ENCODE measurements around the gene RNF144A.
"Not testable (repeated sequence)": the region's sequence is repeated elsewhere in the genome, so short reads cannot be mapped to it uniquely, and the experiment has no call there.

Gene RNF144A

DNA sequence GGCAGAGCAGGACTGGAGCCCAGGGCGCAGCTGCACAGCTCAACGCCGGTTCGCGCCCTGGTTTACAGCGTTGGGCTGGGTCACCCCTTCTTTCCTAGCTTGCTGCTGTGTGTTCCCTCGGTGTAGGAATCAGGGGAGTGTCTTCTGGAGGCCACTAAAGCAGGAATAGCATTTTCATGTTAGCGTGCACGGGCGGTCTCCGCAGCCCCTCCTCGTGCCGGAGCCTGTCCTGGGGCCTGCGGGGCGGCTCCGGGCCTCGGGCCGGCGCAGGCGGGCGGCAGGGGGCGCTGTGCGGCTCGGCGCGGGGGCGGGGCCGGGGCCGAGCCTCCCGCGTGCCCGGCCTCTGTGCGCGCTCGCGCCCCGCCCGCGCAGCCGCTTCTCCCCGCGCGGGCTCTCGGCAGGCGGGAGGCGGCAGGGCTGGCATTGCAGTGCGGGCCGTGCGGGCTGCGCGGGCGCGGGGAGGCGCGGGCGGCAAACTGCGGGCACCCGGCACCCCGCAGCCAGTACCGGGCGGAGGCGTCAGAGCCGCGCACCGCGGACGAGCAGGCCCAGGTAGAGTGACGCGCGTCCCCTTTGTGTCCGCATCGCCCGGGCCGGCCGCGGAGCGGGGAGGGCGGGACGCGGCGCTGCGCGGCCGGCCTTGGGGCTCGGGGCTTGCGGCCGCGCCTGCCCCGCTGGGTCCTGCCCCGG, at the start of gene RNF144A:
TSS of gene RNF144A (plus strand) at position 342 of the 690 bp plus-strand sequence. CDS start 79,515 bp downstream, outside the sequence.
- peak; percentile 72 for DNase-seq

DNA sequence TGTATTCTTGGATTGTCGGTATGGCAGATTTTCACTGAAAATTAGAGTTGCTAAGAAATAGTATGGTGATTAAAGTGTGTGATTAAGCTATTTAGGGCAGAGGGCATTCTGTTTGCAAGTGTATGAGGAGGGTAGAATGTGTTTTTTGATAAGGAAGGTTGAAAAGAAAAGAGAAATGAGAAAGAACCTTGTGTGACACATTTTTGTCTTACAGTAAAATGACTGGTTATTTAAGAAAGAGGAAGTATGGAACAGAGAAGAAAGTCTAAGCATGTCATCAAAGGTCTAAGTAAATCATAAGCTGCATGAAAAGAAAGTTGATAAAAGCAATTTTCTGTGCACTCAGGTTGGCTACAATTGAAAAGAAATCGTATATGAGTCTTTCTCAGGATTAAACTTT, 44.8 kb upstream of the RNF144A start:
- DNase-seq: no peak

- no peak for DNase-seq
These were observed 43.2 kb upstream of the RNF144A start for GRCh38 chr2:6874032-6874431.

DNA sequence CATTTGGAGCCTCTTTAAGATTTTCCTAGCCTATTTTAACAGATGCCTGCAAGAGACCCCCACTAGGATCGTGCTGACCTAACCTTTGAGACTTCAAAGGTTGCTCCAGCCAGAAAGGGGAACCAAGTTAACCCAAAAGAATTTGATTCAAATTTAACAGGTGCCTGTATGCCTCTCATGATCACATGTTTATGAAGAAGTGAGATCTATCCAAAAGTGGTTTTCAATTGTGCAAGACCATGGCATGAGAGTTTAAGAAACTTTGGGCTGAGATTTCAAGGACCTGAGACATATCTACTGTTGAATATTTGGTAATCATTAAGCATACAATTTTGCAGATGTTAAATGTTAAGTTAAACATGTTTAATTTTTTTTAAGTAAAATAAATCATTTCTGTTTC, 40.9 kb upstream of the RNF144A start:
- no peak for DNase-seq

DNA sequence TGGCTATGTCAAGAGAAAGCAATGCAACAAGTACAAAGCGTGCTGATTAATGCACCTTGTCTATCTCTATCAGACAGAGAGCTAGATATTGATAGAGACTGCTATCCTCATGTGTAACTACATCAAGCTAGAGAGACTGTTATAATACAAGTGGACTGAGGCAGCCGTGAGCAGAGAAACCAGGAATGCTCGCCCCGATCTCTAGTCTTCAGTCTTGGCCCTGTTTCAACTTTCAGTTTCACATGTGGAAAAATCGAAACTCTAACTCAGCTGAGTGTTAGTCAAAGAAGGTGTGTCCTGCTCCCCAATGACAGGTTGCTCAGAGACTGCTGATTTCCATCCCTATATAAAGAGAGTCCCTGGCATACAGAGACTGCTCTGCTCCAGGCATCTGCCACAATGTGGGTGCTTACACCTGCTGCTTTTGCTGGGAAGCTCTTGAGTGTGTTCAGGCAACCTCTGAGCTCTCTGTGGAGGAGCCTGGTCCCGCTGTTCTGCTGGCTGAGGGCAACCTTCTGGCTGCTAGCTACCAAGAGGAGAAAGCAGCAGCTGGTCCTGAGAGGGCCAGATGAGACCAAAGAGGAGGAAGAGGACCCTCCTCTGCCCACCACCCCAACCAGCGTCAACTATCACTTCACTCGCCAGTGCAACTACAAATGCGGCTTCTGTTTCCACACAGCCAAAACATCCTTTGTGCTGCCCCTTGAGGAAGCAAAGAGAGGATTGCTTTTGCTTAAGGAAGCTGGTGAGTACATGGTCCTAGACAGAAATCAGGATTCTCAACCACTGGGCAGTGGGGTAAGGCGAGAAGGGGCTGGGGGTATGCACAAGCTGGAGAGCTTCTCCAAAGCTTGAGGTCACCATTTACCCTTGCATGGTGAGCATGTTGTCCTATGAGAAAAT, 39.6 kb upstream of the RNF144A start, which contains the start of gene RSAD2:
TSS of gene RSAD2 (plus strand) at position 376 of the 903 bp plus-strand sequence. CDS start at position 400, 24 bp downstream.
- DNase-seq: peak; percentile 64

- DNase-seq: no peak
These were observed 38.7 kb upstream of the RNF144A start for GRCh38 chr2:6878549-6878948.

- DNase-seq: no peak
These were observed 38.2 kb upstream of the RNF144A start for GRCh38 chr2:6879011-6879410.

DNA sequence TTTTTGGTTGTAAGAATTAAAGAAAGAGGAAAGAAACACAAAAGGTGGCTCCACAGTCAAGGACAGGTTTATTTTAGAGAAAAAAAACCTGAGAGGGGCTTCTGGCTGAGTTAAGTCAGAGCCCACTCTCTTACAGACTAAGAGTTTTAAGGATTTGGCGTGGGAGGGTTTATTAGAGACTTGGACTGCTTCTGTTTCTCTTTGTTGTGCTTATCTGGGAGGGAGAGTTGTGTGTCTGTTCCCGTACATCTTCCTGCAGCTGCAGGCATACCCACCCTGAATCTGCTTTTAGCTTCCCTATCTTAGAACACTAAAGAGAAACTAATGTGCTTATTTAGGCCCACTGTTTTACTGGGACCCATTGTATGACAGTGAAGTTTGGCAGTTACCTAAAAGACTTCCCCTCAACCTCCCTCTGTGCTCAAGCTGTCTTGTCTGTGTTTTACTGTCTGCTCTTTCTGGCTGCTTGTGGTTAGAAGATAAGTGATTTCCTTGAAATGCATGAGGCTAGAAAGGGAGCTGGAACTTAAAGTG, 36.9 kb upstream of the RNF144A start:
- peak; percentile 49 for DNase-seq

GRCh38 chr2:6881046-6881445, 36.2 kb upstream of the RNF144A start:
- no peak for DNase-seq

GRCh38 chr2:6881516-6881915, 35.7 kb upstream of the RNF144A start:
- no peak for DNase-seq

DNA sequence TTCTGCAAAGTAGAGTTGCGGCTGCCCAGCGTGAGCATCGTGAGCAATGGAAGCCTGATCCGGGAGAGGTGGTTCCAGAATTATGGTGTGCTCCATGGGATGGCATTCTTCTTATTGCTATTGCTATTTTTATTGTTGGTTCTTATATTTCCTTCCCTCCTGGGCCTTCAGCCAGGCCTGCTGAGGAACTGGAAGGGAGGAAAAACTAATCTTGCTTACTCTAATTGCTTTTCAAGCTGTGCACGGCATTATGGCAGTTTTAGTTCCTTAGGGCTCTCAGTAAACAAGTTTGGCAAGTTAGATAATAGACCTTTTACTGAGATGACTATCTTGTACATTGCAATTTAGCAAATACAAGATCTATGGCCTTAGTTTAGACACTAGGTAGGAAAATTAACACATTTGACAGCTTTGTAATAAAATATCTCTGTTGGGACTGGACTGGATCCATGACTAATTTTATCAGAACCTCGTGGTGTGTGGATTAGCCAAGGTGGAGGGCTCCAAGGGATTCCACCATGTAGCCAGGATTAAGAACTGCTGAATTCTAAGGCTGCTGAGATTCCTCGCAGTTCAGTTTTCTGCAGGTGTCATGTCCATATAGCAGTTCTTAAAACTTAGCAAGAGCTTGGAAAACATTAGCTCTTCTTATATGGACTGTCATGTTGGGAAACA, 33.6 kb upstream of the RNF144A start:
- no peak for DNase-seq

GRCh38 chr2:6885551-6885950, 31.7 kb upstream of the RNF144A start:
- no peak for DNase-seq

DNA sequence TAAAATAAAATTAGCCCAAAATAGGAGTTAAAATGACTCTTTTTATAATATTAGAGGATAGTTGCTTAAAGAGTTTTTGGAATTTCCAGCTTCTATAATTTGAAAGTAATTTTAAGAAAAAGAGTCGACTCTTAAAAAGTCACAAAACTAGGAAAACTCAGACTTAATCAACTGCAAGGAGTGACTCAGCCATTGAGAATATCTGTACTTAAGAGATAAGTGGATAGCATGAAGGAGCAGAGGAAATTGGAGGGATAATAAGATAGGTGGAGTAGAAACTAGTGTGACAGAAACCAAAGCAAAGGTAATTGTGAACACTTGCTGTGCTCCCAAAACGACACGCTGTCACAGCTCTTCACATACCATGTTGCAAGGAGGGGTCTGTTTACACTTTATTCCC, 31.2 kb upstream of the RNF144A start:
- no peak for DNase-seq

GRCh38 chr2:6887751-6888192, 29.4 kb upstream of the RNF144A start:
- no peak for DNase-seq

- no peak for DNase-seq
These were observed 28.5 kb upstream of the RNF144A start for GRCh38 chr2:6888724-6889123.

DNA sequence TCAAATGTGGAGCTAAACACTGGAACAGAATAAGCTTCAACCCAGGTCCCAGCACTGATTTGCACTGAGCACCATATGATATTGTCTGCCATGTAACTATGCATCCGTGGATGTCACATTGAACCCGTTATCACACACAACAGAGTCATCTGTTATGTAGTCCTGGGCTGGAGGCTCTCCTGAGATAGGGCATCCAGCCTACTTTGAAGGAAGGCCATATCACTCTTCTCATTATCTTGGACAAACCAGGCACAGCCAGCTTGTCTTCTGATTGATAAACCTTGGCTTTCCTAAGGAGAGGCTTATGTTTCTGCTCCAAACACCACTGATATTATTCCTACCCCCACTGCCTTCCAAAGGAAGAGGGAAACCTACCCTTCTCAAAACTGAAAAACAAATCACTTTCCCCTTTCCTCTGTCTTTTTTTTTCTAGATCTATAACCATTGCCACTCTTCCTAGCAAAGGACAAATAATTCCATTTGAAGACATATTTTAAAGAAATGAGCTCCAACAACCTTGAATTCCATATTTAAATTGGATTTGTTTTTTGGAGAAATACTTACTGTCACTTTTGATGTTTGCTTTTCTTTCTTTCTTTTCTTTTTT, 23.2 kb upstream of the RNF144A start:
- DNase-seq: no peak

DNA sequence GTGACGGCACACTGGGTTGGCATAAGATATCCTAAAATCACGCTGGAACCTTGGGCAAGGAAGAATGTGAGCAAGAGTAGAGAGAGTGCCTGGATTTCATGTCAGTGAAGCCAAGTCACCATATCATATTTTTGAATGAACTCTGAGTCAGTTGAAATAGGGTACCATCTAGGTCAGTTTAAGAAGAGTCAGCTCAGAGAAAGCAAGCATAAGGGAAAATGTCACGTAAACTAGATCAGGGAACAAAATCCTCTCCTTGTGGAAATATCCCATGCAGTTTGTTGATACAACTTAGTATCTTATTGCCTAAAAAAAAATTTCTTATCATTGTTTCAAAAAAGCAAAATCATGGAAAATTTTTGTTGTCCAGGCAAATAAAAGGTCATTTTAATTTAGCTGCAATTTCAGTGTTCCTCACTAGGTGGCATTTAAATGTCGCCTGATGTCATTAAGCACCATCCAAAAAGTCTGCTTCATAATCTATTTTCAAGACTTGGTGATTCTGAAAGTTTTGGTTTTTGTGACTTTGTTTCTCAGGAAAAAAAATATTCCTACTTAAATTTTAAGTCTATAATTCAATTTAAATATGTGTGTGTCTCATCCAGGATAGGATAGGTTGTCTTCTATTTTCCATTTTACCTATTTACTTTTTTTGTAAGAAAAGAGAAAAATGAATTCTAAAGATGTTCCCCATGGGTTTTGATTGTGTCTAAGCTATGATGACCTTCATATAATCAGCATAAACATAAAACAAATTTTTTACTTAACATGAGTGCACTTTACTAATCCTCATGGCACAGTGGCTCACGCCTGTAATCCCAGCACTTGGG, 20.1 kb upstream of the RNF144A start:
- peak; percentile 65 for DNase-seq

GRCh38 chr2:6902581-6902980, 14.6 kb upstream of the RNF144A start:
- DNase-seq: not testable (repeated sequence)

DNA sequence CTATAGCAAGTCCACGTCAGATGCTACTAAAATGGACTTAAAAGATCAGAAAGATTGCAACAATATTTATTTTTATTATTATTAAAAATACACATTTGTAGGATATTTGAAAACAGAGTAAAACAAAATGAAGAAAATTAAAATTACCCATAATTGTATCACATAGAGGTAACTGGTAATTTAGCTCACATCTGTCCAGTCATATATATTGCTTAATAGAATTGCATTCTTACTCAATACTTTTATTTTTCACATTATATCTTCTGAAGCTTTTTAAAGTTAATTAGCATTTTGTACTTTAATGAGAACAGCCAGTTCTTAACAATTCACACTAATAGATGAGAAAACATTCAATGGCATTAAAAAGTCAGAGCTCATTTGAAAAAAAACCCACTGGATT, 11.5 kb upstream of the RNF144A start:
- DNase-seq: no peak

- DNase-seq: no peak
These were observed 11.0 kb upstream of the RNF144A start for GRCh38 chr2:6906165-6906741.

DNA sequence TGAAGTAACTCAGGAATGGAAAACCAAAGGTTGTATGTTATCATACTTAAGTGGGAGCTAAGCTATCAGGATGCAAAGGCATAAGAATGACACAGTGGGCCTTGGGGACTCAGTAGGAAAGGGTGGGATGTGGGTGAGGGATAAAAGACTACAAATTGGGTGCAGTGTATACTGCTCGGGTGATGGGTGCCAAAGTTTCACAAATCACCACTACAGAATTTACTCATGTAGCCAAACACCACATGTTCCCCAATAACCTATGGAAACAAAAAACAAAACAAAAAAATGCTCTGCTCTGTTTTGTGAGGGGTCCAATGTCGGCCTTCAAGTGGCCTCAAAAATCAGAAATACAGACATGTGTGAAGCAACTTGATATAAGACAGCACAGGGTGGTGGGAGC, 8.9 kb upstream of the RNF144A start:
- no peak for DNase-seq
